Measurements from ENCODE around the gene FBXW4.
"Not testable (repeated sequence)": the region's sequence is repeated elsewhere in the genome, so short reads cannot be mapped to it uniquely, and the experiment has no call there.

- TF ChIP-seq, protein P1, sequence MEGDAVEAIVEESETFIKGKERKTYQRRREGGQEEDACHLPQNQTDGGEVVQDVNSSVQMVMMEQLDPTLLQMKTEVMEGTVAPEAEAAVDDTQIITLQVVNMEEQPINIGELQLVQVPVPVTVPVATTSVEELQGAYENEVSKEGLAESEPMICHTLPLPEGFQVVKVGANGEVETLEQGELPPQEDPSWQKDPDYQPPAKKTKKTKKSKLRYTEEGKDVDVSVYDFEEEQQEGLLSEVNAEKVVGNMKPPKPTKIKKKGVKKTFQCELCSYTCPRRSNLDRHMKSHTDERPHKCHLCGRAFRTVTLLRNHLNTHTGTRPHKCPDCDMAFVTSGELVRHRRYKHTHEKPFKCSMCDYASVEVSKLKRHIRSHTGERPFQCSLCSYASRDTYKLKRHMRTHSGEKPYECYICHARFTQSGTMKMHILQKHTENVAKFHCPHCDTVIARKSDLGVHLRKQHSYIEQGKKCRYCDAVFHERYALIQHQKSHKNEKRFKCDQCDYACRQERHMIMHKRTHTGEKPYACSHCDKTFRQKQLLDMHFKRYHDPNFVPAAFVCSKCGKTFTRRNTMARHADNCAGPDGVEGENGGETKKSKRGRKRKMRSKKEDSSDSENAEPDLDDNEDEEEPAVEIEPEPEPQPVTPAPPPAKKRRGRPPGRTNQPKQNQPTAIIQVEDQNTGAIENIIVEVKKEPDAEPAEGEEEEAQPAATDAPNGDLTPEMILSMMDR (conservative IDR thresholded peaks at IDR 0.05; ENCODE audit: low read length) = not testable (repeated sequence)
- TF ChIP-seq EZH2phosphoT487 (IDR thresholded peaks at IDR 0.05; ENCODE audit: borderline replicate concordance) = not testable (repeated sequence)
These were observed 101.6 kb downstream of the FBXW4 start for GRCh38 chr10:101593331-101593730.

All from Loucy (cell line).